Kidney (tissue), 14 donors: Measurements from ENCODE around the gene LCN6. TPM values are rescaled to one million over a fixed set of nuclear protein-coding genes. Genes with fewer than 3 reads are reported as not detected.
"Not testable (repeated sequence)": the region's sequence is repeated elsewhere in the genome, so short reads cannot be mapped to it uniquely, and the experiment has no call there.

Experiments
- DNase-seq, 5 donors: peaks; one replicate each; pipeline ENCODE4 v3.0.0-alpha.2; 2013 to 2020
- FAIRE-seq: peaks from 2 replicates; lab custom pipeline; 2012; peaks lifted over from hg19 to GRCh38; lab: Jason Lieb, UNC
- H3K27ac ChIP-seq, 2 donors: one replicate each; pipeline ENCODE4 v1.7.0; 2013; ENCODE audit warnings: low read depth in 2 of 2, low read length in 2 of 2, inconsistent platforms in 1 of 2
- H3K27me3 ChIP-seq: one replicate; pipeline ENCODE4 v1.7.1; 2013; ENCODE audit warnings: low read length, inconsistent platforms; ENCODE audit not compliant: control insufficient read depth, insufficient read depth
- H3K36me3 ChIP-seq, 3 donors: one replicate each; pipeline versions ENCODE4 v1.7.0 to v1.7.1; 2013; ENCODE audit warnings: low read length in 3 of 3, control low read depth in 1 of 3, inconsistent platforms in 1 of 3; ENCODE audit not compliant: insufficient read depth in 3 of 3, control insufficient read depth in 2 of 3
- H3K4me1 ChIP-seq, 3 donors: one replicate each; pipeline versions ENCODE4 v1.7.0 to v1.7.1; 2013; ENCODE audit warnings: low read length in 3 of 3, inconsistent platforms in 1 of 3, low read depth in 1 of 3; ENCODE audit not compliant: control insufficient read depth in 2 of 3, insufficient read depth in 2 of 3
- H3K4me3 ChIP-seq, 3 donors: one replicate each; pipeline versions ENCODE4 v1.7.0 to v1.8.1; 2013; ENCODE audit warnings: low read length in 3 of 3, control low read depth in 1 of 3, inconsistent platforms in 1 of 3
- H3K9ac ChIP-seq, 3 donors: one replicate each; pipeline versions ENCODE4 v1.7.0 to v1.7.1; 2013; ENCODE audit warnings: low read length in 3 of 3, control low read depth in 1 of 3, inconsistent platforms in 1 of 3
- H3K9me3 ChIP-seq, 3 donors: one replicate each; pipeline versions ENCODE4 v1.7.0 to v1.7.1; 2013; ENCODE audit warnings: low read length in 3 of 3, control low read depth in 1 of 3, inconsistent platforms in 1 of 3; ENCODE audit not compliant: control insufficient read depth in 2 of 3, insufficient read depth in 1 of 3
- intact Hi-C: fragments of 100-400 bp; cut with DNase I; formaldehyde crosslinking; loops from one replicate; pipeline ENCODE4 v1.11.1; 2022
- polyA plus RNA-seq: library from polyadenylated mRNA; stranded (reverse); fragments of 350-450 nt; fragmentation: Illumina TruSeq; extraction: RNeasy Lipid Tissue Mini Kit (QIAGEN cat#74804); gene quantifications from one replicate; pipeline ENCODE4 v1.2.3, GENCODE V29; 2014; ENCODE audit warnings: low read depth, low replicate concordance; ENCODE audit not compliant: insufficient read depth
- total RNA-seq: library from RNA; stranded (reverse); fragmentation: NEBNext Ultra II Directional; extraction: Animal tissue kit (Norgen Biotek cat#: 25700); gene quantifications from one replicate; pipeline ENCODE4 v1.2.1, GENCODE V29; 2021
- TF ChIP-seq, protein P1 (sequence below): IDR thresholded peaks from 3 replicates; pipeline ENCODE4 v1.5.1; 2012; ENCODE audit warnings: mild to moderate bottlenecking, moderate library complexity, borderline replicate concordance; ENCODE audit not compliant: insufficient read depth; ENCODE audit errors: extremely low read depth
- donor health status: control.
- donor health status: control.
- donor health status: control.
- donor health status: control.
- donor health status: control.
- donor health status: DM: yes; HTN: yes; CAD: no.
- donor health status: Normal renal cell carcinoma (clear cell type).

LCN6 gene
- total and polyA plus RNA-seq, 2 donors from 2014 or later, result 16.0 TPM; not detected in 1

- Histone ChIP-seq H3K27me3 (no peaks in the 10 kb centered on the region), H3K4me3 (no peak overlapping the region), H3K27ac (no peak overlapping the region), H3K9ac (no peak overlapping the region), H3K9me3 (peaks cover 0 to 8% (median 0%) of the 10 kb centered on the region in 3 donors), H3K4me1 (no peaks in the 10 kb centered on the region), H3K36me3 (no peaks in the 10 kb centered on the region)
- no peak for FAIRE-seq
- TF ChIP-seq, protein P1, sequence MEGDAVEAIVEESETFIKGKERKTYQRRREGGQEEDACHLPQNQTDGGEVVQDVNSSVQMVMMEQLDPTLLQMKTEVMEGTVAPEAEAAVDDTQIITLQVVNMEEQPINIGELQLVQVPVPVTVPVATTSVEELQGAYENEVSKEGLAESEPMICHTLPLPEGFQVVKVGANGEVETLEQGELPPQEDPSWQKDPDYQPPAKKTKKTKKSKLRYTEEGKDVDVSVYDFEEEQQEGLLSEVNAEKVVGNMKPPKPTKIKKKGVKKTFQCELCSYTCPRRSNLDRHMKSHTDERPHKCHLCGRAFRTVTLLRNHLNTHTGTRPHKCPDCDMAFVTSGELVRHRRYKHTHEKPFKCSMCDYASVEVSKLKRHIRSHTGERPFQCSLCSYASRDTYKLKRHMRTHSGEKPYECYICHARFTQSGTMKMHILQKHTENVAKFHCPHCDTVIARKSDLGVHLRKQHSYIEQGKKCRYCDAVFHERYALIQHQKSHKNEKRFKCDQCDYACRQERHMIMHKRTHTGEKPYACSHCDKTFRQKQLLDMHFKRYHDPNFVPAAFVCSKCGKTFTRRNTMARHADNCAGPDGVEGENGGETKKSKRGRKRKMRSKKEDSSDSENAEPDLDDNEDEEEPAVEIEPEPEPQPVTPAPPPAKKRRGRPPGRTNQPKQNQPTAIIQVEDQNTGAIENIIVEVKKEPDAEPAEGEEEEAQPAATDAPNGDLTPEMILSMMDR, result no peak
- intact Hi-C loops, result no loop called here
- peak in 1 of 5 donors; percentile 16 for DNase-seq
Observed at GRCh38 chr9:136756836-136757235, 8.5 kb upstream of the LCN6 start.

GRCh38 chr9:136756134-136756438, 7.8 kb upstream of the LCN6 start:
- Histone ChIP-seq H3K4me3 (no peak overlapping the region), H3K27me3 (no peaks in the 10 kb centered on the region), H3K27ac (no peak overlapping the region), H3K9ac (no peak overlapping the region), H3K4me1 (no peaks in the 10 kb centered on the region), H3K9me3 (peaks cover 0 to 16% (median 0%) of the 10 kb centered on the region in 3 donors), H3K36me3 (no peaks in the 10 kb centered on the region)
- intact Hi-C loops, result no loop called here
- DNase-seq (no peak), FAIRE-seq (no peak)
- TF ChIP-seq, protein P1, result no peak

DNA sequence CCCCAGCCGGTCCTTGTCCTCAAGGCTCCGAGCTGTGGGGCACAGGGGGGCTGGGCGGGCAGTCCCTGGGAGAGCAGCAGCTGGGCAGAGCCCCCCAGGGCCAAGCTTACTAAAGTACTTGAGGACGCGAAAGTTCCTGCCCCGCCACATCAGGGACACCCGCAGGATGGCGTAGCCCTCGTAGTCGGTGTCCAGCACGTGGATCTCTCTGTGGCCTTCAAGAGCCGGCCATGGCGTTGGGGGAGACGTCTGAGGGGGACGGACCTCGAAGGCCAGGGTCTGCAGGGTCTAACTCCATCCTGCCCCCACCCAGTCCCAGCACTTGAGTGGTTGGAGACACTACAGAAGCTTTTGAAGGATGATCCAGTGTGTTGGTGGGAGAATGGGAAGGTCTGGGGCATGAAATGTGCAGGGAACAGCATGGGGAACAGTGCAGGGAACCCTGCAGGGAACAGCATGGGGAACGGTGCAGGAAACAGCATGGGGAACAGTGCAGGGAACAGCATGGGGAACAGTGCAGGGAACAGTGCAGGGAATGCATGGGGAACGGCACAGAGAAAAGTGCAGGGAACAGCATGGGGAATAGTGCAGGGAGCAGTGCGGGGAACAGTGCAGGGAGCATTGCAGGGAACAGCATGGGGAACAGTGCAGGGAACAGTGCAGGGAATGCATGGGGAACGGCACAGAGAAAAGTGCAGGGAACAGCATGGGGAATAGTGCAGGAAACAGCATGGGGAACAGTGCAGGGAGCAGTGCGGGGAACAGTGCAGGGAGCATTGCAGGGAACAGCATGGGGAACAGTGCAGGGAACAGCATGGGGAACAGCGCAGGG, 7.2 kb upstream of the LCN6 start:
- H3K27ac ChIP-seq, DNase-seq, FAIRE-seq, intact Hi-C loops, H3K9ac ChIP-seq, H3K4me3 ChIP-seq, H3K4me1 ChIP-seq, H3K27me3 ChIP-seq, H3K36me3 ChIP-seq: not testable (repeated sequence)
- H3K9me3 ChIP-seq, result peaks cover 0 to 16% (median 0%) of the 10 kb centered on the region in 3 donors

- FAIRE-seq (no peak), DNase-seq (no peak)
- intact Hi-C loops, result no loop called here
- H3K27ac ChIP-seq, result no peak overlapping the region
- TF ChIP-seq, protein P1, result no peak
- no peaks in the 10 kb centered on the region for H3K36me3 ChIP-seq
- peaks cover 0 to 16% (median 0%) of the 10 kb centered on the region in 3 donors for H3K9me3 ChIP-seq
- H3K4me1 ChIP-seq, result no peaks in the 10 kb centered on the region
- no peak overlapping the region for H3K4me3 ChIP-seq
- no peaks in the 10 kb centered on the region for H3K27me3 ChIP-seq
- H3K9ac ChIP-seq, result no peak overlapping the region
Observed at GRCh38 chr9:136754626-136755301, 6.4 kb upstream of the LCN6 start.
